GM06990 (cell line): ENCODE results near the gene ARHGDIG.

Source experiments
- DNase-seq: peaks from one replicate; pipeline ENCODE4 v3.0.0-alpha.2; 2011; ENCODE audit not compliant: insufficient read length; ENCODE audit errors: extremely low read depth
- H3K27me3 ChIP-seq: replicated peaks from 2 replicates; pipeline ENCODE4 v1.6.0; 2011; ENCODE audit warnings: low read length; ENCODE audit not compliant: control insufficient read depth, insufficient read depth
- H3K36me3 ChIP-seq: 2 replicates; pipeline ENCODE4 v1.5.1; 2011; ENCODE audit warnings: low read length; ENCODE audit not compliant: control insufficient read depth, insufficient read depth
- H3K4me3 ChIP-seq: replicated peaks from 2 replicates; pipeline ENCODE4 v1.5.1; 2011; ENCODE audit warnings: low read depth, mild to moderate bottlenecking, control low read depth, low read length
- TF ChIP-seq, protein P1 (sequence below): IDR thresholded peaks from 2 replicates; pipeline ENCODE4 v1.5.1; 2011; ENCODE audit warnings: low read length, control low read depth, mild to moderate bottlenecking, inconsistent platforms; ENCODE audit not compliant: insufficient read depth, poor library complexity, severe bottlenecking

ARHGDIG gene

GRCh38 chr16:291539-291938 is 11.1 kb downstream of the ARHGDIG start:
- DNase-seq: no peak
- Histone ChIP-seq H3K36me3 (peaks cover 15% of the 10 kb centered on the region), H3K27me3 (no peaks in the 10 kb centered on the region), H3K4me3 (no peak overlapping the region)
- TF ChIP-seq, protein P1, sequence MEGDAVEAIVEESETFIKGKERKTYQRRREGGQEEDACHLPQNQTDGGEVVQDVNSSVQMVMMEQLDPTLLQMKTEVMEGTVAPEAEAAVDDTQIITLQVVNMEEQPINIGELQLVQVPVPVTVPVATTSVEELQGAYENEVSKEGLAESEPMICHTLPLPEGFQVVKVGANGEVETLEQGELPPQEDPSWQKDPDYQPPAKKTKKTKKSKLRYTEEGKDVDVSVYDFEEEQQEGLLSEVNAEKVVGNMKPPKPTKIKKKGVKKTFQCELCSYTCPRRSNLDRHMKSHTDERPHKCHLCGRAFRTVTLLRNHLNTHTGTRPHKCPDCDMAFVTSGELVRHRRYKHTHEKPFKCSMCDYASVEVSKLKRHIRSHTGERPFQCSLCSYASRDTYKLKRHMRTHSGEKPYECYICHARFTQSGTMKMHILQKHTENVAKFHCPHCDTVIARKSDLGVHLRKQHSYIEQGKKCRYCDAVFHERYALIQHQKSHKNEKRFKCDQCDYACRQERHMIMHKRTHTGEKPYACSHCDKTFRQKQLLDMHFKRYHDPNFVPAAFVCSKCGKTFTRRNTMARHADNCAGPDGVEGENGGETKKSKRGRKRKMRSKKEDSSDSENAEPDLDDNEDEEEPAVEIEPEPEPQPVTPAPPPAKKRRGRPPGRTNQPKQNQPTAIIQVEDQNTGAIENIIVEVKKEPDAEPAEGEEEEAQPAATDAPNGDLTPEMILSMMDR: no peak

DNA sequence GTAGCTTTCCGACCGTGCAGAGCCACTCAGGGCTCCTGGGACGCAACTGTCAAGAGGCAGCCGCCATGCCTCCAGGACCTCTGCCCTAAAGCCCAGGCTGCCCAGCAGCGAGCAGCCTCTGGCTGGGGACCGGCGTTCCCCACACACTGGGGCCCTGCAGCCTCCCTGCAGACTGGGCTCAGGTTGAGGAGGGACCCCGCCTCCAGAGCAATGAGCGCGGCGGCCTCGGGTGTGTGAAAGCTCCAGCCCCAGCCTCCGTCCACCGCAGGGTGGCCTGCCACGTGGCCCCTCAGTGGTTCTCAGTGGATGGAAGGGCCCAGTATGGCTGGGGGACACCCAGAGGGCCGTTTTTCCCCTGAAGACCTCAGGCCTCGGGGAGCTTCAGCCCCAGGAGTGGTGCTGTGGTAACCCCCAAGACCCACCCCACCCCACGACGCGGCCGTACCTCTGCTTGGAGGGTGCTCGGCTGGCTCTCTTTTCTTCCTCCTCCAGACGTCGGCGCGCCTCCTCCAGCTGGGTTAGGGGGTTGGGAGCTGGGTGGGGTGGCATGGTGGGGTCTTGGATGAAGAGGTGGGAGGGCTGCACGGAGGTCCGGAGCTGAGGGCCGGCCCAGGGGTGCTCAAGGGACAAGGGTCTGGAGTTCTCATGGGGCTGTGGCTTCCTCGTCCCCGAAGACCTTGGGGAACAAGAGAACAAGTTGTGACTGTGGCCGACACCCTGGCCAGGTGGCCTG is 12.8 kb downstream of the ARHGDIG start:
- H3K27me3 ChIP-seq: no peaks in the 10 kb centered on the region
- TF ChIP-seq, protein P1: no peak
- H3K36me3 ChIP-seq: peaks cover 14% of the 10 kb centered on the region
- no peak overlapping the region for H3K4me3 ChIP-seq
- no peak for DNase-seq

DNA sequence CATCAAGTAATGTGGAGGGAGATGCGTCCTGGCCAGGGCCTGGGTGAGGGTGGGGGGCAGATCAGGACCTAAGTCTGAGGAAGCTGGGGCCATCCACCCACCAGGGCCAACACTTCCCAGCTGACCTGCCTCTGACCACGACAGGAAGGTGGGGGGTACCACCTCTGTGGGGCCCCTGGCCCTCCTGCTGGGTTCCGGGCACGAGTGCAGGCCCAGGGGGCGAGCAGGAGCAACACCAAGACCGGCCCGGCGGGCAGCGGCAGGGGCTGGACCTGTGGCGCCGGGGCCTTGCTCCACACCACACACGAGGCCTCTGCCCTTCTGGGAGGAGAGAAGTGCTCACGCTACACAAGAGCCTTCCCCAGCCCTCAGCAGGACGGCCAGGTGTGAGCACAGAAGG is 15.9 kb downstream of the ARHGDIG start:
- H3K27me3 ChIP-seq: no peaks in the 10 kb centered on the region
- no peak for DNase-seq
- peaks cover 7% of the 10 kb centered on the region for H3K36me3 ChIP-seq
- H3K4me3 ChIP-seq: no peak overlapping the region
- TF ChIP-seq, protein P1: no peak

DNA sequence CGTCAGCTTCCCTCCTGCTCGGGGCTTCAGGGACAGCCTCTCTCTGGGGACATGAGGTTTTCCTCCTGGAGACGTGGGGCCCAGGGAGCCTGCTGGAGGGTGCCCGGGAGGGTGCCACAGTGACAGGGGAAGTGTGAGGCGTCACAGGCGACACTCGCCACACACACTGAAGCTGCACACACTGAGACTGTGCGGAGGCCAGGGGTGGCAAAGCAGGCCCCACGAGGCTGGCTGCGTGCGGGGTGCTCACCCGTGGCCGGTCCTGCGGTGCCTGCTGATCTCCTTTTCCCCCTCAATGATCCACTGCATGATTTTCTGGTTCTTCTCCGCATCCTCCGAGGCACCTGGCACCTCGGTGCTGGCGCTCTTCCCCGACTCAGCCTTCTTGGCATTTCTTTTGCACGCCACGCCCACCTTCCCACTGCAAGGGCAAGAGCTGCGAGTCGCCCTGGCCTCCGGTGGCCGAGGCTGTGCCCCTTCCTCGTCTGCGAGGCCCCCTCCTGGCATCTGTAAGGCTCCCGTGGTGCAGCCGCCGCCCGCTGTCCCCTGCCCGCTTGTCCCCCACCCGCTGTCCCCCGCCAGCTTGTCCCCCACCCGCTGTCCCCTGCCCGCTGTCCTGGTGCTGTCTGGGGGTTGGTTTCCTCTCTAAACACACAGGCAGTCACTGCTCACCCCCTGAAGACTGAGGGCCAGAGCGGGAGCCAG is 16.6 kb downstream of the ARHGDIG start:
- TF ChIP-seq, protein P1: no peak
- Histone ChIP-seq H3K36me3 (peaks cover 9% of the 10 kb centered on the region), H3K4me3 (no peak overlapping the region), H3K27me3 (no peaks in the 10 kb centered on the region)
- DNase-seq: no peak

DNA sequence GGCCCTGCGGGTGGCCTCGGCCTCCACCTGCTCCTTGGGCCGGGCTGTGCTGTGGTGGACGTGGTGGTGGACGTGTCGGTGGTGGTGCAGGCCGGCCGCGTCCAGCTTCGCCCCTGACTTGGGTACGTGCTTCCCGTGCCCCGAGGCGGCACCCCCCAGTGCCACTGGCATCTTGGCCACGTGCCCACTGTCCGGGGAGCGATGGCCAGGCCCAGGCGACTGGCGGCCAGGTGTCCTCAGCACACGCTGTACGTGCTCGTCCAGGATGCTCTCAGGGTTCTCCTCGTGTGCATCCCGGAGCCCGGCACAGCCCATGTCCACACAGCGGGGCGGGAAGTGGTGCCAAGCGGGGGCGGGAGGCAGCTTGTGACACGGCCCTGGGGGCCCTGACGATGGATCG is 17.4 kb downstream of the ARHGDIG start:
- TF ChIP-seq, protein P1: no peak
- no peaks in the 10 kb centered on the region for H3K27me3 ChIP-seq
- peaks cover 11% of the 10 kb centered on the region for H3K36me3 ChIP-seq
- DNase-seq: no peak
- H3K4me3 ChIP-seq: no peak overlapping the region

DNA sequence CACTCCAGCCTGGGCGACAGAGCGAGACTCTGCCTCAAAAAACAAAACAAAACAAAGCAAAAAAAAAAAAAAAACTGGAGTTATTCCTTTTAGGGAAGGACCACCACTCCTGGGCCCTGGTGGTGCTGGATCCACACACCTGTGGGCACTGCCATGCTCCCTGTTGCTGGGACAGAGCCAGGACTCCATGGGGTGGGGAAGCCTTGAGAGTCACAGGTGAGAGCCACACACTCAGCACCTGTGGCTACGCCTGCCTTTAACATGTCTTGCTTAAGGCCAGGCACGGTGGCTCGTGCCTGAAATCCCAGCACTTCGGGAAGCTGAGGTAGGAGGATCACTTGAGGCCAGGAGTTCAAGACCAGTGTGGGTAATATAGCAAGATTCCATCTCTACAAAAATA is 20.8 kb downstream of the ARHGDIG start:
- DNase-seq: no peak
- Histone ChIP-seq H3K36me3 (peaks cover 12% of the 10 kb centered on the region), H3K4me3 (no peak overlapping the region), H3K27me3 (no peaks in the 10 kb centered on the region)
- TF ChIP-seq, protein P1: no peak
